Activated B cell treated with CpG ODN at 0.5 μM for 24 hours (primary cell): Measurements from ENCODE around the gene LYSET. TPM values are rescaled to one million over a fixed set of nuclear protein-coding genes. Genes with fewer than 3 reads are reported as not detected.

Experiments used
- ATAC-seq: fragments of 200-7000 bp; cut with Tn5 transposase; one replicate; pipeline ENCODE4 v1.10.0; 2021; ENCODE audit warnings: low read depth, mild to moderate bottlenecking, moderate library complexity
- CTCF ChIA-PET: fragments of 350-600 bp; sonication (Branson Sonifier 250); formaldehyde crosslinking; loops from one replicate; lab custom pipeline; 2021; ENCODE audit warnings: antibody characterized with exemption; lab: Charles Lee
- POLR2A ChIA-PET: fragments of 350-600 bp; sonication (Branson Sonifier 250); formaldehyde crosslinking; loops from one replicate; lab custom pipeline; 2021; ENCODE audit warnings: antibody characterized with exemption; lab: Charles Lee
- DNase-seq: peaks from one replicate; pipeline ENCODE4 v3.0.0; 2022
- H3K27ac Mint-ChIP-seq: one replicate; pipeline ENCODE4 v1.8.0; 2020; ENCODE audit warnings: mixed read lengths
- H3K27me3 Mint-ChIP-seq: one replicate; pipeline ENCODE4 v1.8.0; 2021; ENCODE audit warnings: mixed read lengths
- H3K36me3 Mint-ChIP-seq: one replicate; pipeline ENCODE4 v1.8.0; 2021; ENCODE audit warnings: low read depth, mixed read lengths
- H3K4me1 Mint-ChIP-seq: one replicate; pipeline ENCODE4 v1.8.0; 2021; ENCODE audit warnings: mixed read lengths
- H3K4me3 Mint-ChIP-seq: one replicate; pipeline ENCODE4 v1.8.0; 2020; ENCODE audit warnings: mild to moderate bottlenecking, mixed read lengths
- H3K9me3 Mint-ChIP-seq: one replicate; pipeline ENCODE4 v1.8.0; 2020; ENCODE audit warnings: mixed read lengths
- intact Hi-C: fragments of 100-400 bp; cut with micrococcal nuclease; formaldehyde crosslinking; loops from one replicate; pipeline ENCODE4 v1.15.1; 2024
- total RNA-seq: library from RNA; stranded (reverse); gene quantifications from 2 replicates; pipeline ENCODE4 v1.2.3, GENCODE V29; 2022
- TF ChIP-seq, protein P1 (sequence below): fragments of 200-600 bp; IDR thresholded peaks from one replicate; pipeline ENCODE4 v1.8.0; 2022; ENCODE audit warnings: antibody characterized with exemption, mild to moderate bottlenecking

LYSET gene
- total RNA-seq, 1 donor from 2014 or later: 19.3 TPM

DNA sequence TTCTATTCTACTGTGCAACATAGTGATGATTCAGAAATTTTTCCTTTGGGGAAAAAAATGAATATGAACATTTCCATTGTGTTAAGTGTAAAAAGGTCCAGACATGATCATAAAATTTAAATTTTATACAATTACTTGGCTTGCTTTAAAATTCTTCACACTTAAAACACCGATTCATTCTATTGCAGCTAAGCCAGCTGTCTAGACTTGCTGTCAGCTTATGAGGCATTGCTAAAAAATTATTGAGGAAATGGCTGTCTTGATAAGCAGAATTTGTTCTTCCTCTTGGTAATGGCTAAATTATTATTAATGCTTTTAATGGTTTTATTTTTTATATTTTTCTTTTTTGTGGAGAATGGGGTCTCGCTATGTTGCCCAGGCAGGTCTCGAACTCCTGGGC is 1.8 kb downstream of the LYSET start:
- ChIA-PET POLR2A (no interaction called here), CTCF (interaction anchor here (1.2 to 1.4 kb wide), 2 partner anchors 17 to 74 kb away, joined by 3 to 4 read pairs; no protein-coding TSS in a partner anchor)
- ATAC-seq: no peak
- Mint-ChIP-seq H3K27me3 (no peaks in the 10 kb centered on the region), H3K36me3 (peaks cover 37% of the 10 kb centered on the region), H3K27ac (no peak overlapping the region), H3K4me3 (no peak overlapping the region), H3K4me1 (peaks cover 24% of the 10 kb centered on the region), H3K9me3 (no peaks in the 10 kb centered on the region)
- intact Hi-C loops: loop anchor here (10.0 kb wide), 1 partner anchor 1082 kb away; the partner anchor contains the start of gene ATXN3
- TF ChIP-seq, protein P1, sequence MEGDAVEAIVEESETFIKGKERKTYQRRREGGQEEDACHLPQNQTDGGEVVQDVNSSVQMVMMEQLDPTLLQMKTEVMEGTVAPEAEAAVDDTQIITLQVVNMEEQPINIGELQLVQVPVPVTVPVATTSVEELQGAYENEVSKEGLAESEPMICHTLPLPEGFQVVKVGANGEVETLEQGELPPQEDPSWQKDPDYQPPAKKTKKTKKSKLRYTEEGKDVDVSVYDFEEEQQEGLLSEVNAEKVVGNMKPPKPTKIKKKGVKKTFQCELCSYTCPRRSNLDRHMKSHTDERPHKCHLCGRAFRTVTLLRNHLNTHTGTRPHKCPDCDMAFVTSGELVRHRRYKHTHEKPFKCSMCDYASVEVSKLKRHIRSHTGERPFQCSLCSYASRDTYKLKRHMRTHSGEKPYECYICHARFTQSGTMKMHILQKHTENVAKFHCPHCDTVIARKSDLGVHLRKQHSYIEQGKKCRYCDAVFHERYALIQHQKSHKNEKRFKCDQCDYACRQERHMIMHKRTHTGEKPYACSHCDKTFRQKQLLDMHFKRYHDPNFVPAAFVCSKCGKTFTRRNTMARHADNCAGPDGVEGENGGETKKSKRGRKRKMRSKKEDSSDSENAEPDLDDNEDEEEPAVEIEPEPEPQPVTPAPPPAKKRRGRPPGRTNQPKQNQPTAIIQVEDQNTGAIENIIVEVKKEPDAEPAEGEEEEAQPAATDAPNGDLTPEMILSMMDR: no peak
- no peak for DNase-seq

DNA sequence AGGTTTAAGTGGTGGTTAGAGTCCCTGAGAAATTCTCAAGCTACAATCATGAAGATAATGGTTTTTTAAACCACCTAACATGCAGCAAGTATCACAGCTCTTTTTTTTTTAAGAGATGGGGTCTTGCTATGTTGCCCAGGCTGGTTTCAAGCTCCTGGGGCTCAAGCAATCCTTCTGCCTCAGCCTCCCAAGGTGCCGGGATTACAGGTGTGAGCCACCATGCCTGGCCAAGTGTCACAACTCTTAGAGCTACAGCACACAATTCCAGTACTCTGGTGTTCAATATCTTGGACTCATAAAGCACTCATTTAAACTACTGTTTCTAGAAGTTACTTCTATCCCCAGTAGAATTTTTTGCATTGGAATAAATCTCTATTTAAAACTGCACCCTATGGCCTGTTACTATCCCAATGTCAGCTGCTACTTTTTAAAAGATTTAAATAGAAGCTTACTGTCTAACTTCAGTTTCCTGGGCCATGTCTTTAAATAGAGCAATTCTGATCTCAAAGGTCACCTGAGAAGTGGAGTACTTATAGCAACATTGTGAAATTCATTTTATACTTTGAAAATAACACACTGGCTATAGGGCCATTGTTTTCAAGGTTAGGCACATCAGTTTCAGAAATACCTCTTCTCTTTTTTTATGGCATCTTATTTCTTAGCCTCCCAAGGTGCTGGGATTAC is 10.3 kb downstream of the LYSET start:
- DNase-seq (no peak), ATAC-seq (no peak)
- H3K4me1 Mint-ChIP-seq: no peaks in the 10 kb centered on the region
- POLR2A ChIA-PET: interaction anchor here (0.5 to 1.4 kb wide), 2 partner anchors 11 to 496 kb away, joined by 3 to 4 read pairs; partner anchors contain the start of genes LYSET and MOAP1
- H3K27ac Mint-ChIP-seq: no peak overlapping the region
- H3K27me3 Mint-ChIP-seq: no peaks in the 10 kb centered on the region
- no peaks in the 10 kb centered on the region for H3K9me3 Mint-ChIP-seq
- intact Hi-C loops: no loop called here
- H3K36me3 Mint-ChIP-seq: peaks cover 8% of the 10 kb centered on the region
- CTCF ChIA-PET: no interaction called here
- no peak overlapping the region for H3K4me3 Mint-ChIP-seq
- TF ChIP-seq, protein P1: no peak

DNA sequence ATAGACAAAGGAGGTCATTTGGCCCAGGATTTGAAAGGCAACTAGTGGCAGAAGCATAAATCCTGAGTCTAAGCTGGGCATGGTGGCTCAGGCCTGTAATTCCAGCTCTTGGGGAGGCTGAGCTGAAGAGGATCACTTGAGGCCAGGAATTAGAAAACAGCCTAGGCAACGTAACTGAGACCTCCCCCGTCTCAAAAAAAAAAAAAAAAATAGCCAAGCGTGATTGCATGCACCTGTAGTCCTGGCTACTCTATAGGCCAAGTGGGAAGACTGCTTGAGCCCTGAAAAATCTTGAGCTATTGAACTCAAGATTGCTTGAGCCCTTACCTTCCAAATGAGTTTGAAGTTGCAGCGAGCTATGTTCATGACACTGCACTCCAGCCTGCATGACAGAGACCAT is 13.9 kb downstream of the LYSET start:
- ATAC-seq (no peak), DNase-seq (no peak)
- TF ChIP-seq, protein P1: no peak
- Mint-ChIP-seq H3K4me3 (no peak overlapping the region), H3K36me3 (peaks cover 5% of the 10 kb centered on the region), H3K4me1 (no peaks in the 10 kb centered on the region), H3K9me3 (no peaks in the 10 kb centered on the region), H3K27ac (no peak overlapping the region), H3K27me3 (no peaks in the 10 kb centered on the region)
- CTCF ChIA-PET: interaction anchor here (1.2 kb wide), 1 partner anchor 14 kb away, joined by 3 read pairs; the partner anchor contains the start of genes LYSET and MOAP1
- POLR2A ChIA-PET: interaction anchor here (0.6 kb wide), 1 partner anchor 14 kb away, joined by 3 read pairs; the partner anchor contains the start of gene LYSET
- intact Hi-C loops: no loop called here

DNA sequence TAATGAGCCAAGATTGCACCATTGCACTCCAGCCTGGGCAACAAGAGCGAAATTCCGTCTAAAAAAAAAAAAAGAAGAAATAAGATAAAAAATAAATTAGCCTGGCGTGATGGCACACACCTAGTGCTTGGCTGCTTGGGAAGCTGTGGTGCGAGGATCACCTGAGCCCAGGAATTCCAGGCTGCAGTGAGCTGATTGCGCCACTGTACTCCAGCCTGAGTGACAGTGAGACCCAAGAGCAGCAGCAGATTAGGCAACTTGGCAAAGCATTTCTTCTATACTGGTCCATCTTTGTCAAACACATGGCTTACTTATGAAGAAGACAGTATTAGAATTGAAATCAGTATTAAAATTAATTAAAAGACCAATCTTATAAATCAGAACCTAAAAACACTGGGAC is 15.4 kb downstream of the LYSET start:
- Mint-ChIP-seq H3K27ac (no peak overlapping the region), H3K4me1 (peaks cover 9% of the 10 kb centered on the region), H3K9me3 (no peaks in the 10 kb centered on the region), H3K4me3 (no peak overlapping the region), H3K36me3 (peaks cover 5% of the 10 kb centered on the region), H3K27me3 (no peaks in the 10 kb centered on the region)
- ChIA-PET POLR2A (no interaction called here), CTCF (no interaction called here)
- ATAC-seq: no peak
- intact Hi-C loops: loop anchor here (10.0 kb wide), 1 partner anchor 774 kb away; the partner anchor contains the start of gene ASB2
- no peak for DNase-seq
- TF ChIP-seq, protein P1: no peak

DNA sequence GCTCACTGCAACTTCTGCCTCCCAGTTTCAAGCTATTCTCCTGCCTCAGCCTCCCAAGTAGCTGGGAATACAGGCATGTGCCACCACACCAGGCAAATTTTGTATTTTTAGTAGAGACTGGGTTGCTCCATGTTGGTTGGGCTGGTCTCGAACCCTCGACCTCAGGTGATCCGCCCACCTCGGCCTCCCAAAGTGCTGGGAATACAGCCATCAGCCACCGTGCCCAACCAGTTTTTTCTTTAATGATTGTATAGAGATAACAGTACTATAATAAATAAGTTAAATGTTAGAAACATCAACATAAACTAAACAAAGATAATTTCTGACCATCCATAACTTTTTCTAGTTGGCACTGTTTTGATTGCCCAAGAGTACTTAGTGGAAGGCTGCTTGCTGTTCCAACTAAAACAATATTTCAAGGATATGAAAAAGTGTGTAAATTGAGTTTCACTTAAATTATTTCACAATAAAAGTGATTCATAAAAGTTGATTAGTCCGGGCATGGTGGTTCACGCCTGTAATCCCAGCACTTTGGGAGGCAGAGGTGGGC is 16.1 kb downstream of the LYSET start:
- ChIA-PET POLR2A (no interaction called here), CTCF (no interaction called here)
- Mint-ChIP-seq H3K9me3 (no peaks in the 10 kb centered on the region), H3K27me3 (no peaks in the 10 kb centered on the region), H3K27ac (no peak overlapping the region), H3K4me1 (peaks cover 16% of the 10 kb centered on the region), H3K36me3 (peaks cover 5% of the 10 kb centered on the region), H3K4me3 (no peak overlapping the region)
- DNase-seq: no peak
- TF ChIP-seq, protein P1: no peak
- intact Hi-C loops: loop anchor here (10.0 kb wide), 1 partner anchor 774 kb away; the partner anchor contains the start of gene ASB2
- no peak for ATAC-seq
